ENCODE measurements around the gene PRODH. TPM values are rescaled to one million over a fixed set of nuclear protein-coding genes. Genes with fewer than 3 reads are reported as not detected.
"Not testable (repeated sequence)": the region's sequence is repeated elsewhere in the genome, so short reads cannot be mapped to it uniquely, and the experiment has no call there.

Gene PRODH
- total RNA-seq, 6 experiments from 2014 or later = 0.86 to 31.0 (median 3.8) TPM

DNA sequence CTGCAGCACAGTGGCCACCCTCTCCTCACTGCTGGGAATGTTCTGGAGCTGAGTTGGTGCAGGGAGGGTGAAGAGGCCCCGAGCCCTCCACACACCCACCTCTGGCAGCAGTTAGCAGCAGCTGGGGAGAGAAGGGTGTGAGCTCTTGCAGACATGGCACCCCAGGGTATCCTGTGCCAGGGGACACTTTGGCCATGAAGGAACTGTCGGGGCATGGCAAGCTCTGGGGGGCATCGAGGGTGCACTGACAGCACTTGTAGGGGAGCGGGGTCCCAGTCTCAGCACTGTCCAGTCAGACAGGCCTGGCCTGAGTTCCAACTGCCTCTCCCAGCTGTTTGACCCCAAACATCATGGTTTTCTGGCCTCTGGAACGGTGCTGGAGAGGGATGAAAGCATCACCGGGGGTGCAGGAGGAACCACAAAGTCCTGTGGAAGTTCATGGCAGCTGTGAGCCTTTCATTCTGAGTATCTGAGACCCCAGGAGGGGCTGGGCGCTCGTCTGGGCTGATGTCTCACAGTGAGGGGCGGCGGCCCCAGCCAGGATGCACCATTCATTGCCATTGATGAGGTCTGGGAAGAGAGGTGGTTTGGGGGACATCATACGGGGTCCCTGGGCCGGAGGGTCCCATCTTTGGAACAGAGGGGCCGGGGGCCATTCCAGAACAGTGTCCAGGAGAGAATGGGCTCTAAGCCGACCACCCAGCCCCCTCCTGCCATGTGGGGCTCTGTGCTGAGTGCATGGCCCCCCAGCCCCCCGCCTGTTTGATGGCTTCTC is 20.2 kb upstream of the PRODH start:
- intact Hi-C loops (cut with DNase I) = not testable (repeated sequence)

DNA sequence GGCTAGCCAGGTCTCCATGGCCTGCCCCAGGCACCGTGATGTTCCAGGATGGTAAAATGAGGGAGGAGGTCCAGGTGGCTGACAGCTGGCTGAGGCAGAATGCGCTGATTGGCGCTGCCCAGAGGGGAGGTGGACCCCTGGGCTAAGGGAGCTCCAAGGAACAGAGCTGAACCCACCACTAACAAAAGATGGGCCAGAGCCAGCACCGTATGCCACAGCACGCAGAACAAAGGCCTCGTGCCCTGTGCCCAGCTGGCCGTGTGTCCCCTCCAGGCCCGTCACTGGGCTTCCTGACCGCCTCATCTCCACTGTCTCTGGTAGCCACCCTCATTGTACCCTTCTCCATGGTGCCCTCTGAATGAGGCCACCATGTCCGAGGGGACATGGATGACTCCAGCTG is 19.6 kb upstream of the PRODH start:
- TF ChIP-seq, protein P1, sequence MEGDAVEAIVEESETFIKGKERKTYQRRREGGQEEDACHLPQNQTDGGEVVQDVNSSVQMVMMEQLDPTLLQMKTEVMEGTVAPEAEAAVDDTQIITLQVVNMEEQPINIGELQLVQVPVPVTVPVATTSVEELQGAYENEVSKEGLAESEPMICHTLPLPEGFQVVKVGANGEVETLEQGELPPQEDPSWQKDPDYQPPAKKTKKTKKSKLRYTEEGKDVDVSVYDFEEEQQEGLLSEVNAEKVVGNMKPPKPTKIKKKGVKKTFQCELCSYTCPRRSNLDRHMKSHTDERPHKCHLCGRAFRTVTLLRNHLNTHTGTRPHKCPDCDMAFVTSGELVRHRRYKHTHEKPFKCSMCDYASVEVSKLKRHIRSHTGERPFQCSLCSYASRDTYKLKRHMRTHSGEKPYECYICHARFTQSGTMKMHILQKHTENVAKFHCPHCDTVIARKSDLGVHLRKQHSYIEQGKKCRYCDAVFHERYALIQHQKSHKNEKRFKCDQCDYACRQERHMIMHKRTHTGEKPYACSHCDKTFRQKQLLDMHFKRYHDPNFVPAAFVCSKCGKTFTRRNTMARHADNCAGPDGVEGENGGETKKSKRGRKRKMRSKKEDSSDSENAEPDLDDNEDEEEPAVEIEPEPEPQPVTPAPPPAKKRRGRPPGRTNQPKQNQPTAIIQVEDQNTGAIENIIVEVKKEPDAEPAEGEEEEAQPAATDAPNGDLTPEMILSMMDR (IDR thresholded peaks at IDR 0.05) = no peak
- no peak for TF ChIP-seq POLR2A (IDR thresholded peaks at IDR 0.05)
- H3K27me3 ChIP-seq = no peaks in the 10 kb centered on the region
- H3K27ac ChIP-seq = no peak overlapping the region
- no peak overlapping the region for H3K4me3 ChIP-seq
- no peaks in the 10 kb centered on the region for H3K36me3 ChIP-seq
- H3K9me3 ChIP-seq = no peaks in the 10 kb centered on the region
- peaks cover 0 to 8% (median 4%) of the 10 kb centered on the region in 4 donors for H3K4me1 ChIP-seq
- intact Hi-C loops (cut with DNase I) = no loop called here
- 80% methylated on average over 1 of the region's 10 CpGs for WGBS (ENCODE audit: insufficient coverage, low coverage, low lambda C conversion rate, missing lambda C conversion rate)
- no peak for ATAC-seq
- peak; percentile 13 to 42 (median 41) for DNase-seq

More for the DNA sequence above, 20.2 kb upstream of the PRODH start:
- H3K27me3 ChIP-seq, H3K36me3 ChIP-seq, H3K4me3 ChIP-seq, H3K4me1 ChIP-seq, H3K9me3 ChIP-seq, H3K27ac ChIP-seq, ATAC-seq: not testable (repeated sequence)
- no CpG with 5 or more reads among the region's 15 CpGs for WGBS (ENCODE audit: insufficient coverage, low coverage, low lambda C conversion rate, missing lambda C conversion rate)
- peak; percentile 10 to 37 (median 34) for DNase-seq

DNA sequence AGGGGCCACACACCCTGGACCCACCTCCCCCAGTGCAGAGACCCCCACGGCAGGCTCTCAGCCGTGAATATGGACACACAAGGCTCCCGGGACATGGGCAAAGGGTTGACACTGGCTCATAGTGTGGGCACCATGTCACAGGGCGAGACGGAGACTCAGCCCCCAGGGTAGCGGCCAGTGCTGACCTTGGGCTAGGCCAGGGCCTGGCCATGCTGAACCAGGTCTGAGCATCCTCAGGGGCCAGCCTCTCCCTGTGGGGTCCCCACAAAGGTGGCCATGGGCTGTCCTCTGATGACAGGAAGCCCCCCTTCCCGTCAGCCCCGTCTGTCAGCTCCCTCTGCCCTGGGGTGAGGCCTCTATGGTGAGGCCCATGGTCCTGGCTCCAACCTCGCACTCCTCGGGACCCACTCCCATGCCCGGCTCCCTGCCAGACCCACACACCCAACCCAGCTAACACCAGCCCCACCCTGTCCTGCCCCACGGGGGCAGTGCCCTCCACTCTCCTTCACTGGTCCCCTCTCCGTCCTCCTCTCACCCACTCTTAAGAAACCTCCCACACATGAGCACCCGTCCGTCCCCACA is 19.0 kb upstream of the PRODH start:
- no peak overlapping the region for H3K4me3 ChIP-seq
- ATAC-seq (no peak), DNase-seq (peak; percentile 14 to 47 (median 47))
- no peaks in the 10 kb centered on the region for H3K9me3 ChIP-seq
- WGBS (ENCODE audit: insufficient coverage, low coverage, low lambda C conversion rate, missing lambda C conversion rate) = 30% methylated on average over 2 of the region's 15 CpGs
- TF ChIP-seq, protein P1 (IDR thresholded peaks at IDR 0.05) = no peak
- no peak for TF ChIP-seq POLR2A (IDR thresholded peaks at IDR 0.05)
- H3K27ac ChIP-seq = no peak overlapping the region
- intact Hi-C loops (cut with DNase I) = no loop called here
- no peaks in the 10 kb centered on the region for H3K36me3 ChIP-seq
- H3K27me3 ChIP-seq = no peaks in the 10 kb centered on the region
- H3K4me1 ChIP-seq = peaks cover 0 to 14% (median 4%) of the 10 kb centered on the region in 4 donors

DNA sequence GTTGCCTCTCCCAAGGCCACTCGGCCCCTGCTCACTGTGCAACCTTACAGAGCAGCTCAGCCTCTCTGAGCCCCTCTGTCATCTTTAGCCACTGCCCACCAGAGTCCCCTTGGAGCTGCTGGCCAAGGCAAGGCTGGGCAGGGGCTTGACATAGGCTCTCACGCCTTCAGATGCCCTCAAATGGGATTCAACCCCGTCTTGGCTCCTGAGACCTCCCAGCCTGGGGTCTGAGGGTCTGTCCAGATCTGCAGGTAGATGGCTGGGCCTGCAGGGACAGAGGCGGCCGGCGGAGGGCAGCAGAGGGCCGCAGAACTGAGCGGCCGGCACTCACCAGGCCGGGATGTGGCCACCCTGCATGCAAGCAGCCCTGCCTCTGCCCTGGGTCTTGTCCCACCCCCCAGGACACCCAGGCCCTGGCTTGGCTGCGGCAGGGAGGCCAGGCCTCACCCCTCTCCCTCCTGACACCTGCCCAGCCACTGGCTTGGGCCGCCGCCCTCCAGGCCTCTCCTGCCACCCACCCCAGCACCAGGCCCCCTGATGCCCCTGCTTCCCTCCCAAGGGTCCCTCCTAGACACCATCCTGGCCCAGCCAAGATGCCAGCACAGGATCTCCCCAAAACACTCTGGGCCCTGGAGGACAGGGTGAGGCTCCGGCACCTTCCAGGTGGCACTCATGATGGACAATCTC is 18.4 kb upstream of the PRODH start:
- TF ChIP-seq, protein P1 (IDR thresholded peaks at IDR 0.05) = peak; percentile 65 to 83 (median 77)
- H3K27me3 ChIP-seq; H3K9me3 ChIP-seq; H3K36me3 ChIP-seq; H3K27ac ChIP-seq; intact Hi-C loops (cut with DNase I); H3K4me3 ChIP-seq: not testable (repeated sequence)
- no CpG with 5 or more reads among the region's 14 CpGs for WGBS (ENCODE audit: insufficient coverage, low coverage, low lambda C conversion rate, missing lambda C conversion rate)
- ATAC-seq (peak; percentile 67 to 76 (median 72)), DNase-seq (peak; percentile 68 to 78 (median 75))
- H3K4me1 ChIP-seq = peaks cover 0 to 15% (median 4%) of the 10 kb centered on the region in 4 donors

DNA sequence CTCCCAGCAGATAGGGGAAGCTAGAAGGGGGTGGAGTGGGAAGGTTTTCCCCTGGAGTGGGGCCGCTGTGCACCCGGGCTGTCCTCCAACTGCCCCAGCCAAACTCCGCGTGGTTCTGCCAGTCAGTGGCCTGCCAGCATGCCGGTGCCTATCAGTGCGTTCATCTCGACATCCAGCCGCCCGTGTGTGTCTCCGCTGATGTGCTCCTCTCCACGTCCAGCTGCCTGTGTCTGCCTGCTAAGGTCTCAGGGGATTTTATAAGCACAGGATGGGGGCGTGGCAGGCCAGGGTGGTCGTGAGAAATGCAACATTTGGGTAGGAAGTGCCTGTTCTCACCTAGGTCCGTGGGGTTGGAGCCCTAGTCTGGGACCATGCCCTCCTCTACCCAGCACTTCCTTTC is 17.0 kb upstream of the PRODH start:
- WGBS (ENCODE audit: insufficient coverage, low coverage, low lambda C conversion rate, missing lambda C conversion rate) = 19% methylated on average over 2 of the region's 14 CpGs
- DNase-seq (peak; percentile 46 to 84 (median 78)), ATAC-seq (peak; percentile 40 to 57 (median 52))
- H3K27me3 ChIP-seq; H3K9me3 ChIP-seq; H3K27ac ChIP-seq; H3K36me3 ChIP-seq; H3K4me3 ChIP-seq; intact Hi-C loops (cut with DNase I): not testable (repeated sequence)
- peaks cover 0 to 15% (median 4%) of the 10 kb centered on the region in 4 donors for H3K4me1 ChIP-seq
